H9 (cell line): ENCODE data around the gene TACC2. TPM values are rescaled to one million over a fixed set of nuclear protein-coding genes. Genes with fewer than 3 reads are reported as not detected.

ENCODE experiments used
- DNase-seq: peaks from one replicate; pipeline ENCODE4 v3.0.0-alpha.2; 2017
- H2AFZ ChIP-seq: one replicate; pipeline ENCODE4 v1.6.1; 2013; ENCODE audit warnings: mild to moderate bottlenecking, low read length, control low read depth, moderate library complexity
- H2AK5ac ChIP-seq: 2 replicates; pipeline ENCODE4 v1.6.1; 2013; ENCODE audit warnings: low read length, control low read depth, mixed read lengths; ENCODE audit not compliant: insufficient read length
- H2BK120ac ChIP-seq: one replicate; pipeline ENCODE4 v1.6.1; 2013; ENCODE audit warnings: low read depth, mild to moderate bottlenecking, low read length, control low read depth, inconsistent platforms; ENCODE audit not compliant: poor library complexity, severe bottlenecking
- H2BK12ac ChIP-seq: 2 replicates; pipeline ENCODE4 v1.6.1; 2013; ENCODE audit warnings: low read length, control low read depth, mixed read lengths, low read depth; ENCODE audit not compliant: insufficient read length
- H2BK15ac ChIP-seq: 2 replicates; pipeline ENCODE4 v1.6.1; 2013; ENCODE audit warnings: low read depth, low read length, control low read depth
- H2BK20ac ChIP-seq: one replicate; pipeline ENCODE4 v1.6.1; 2013; ENCODE audit warnings: low read depth, mild to moderate bottlenecking, low read length, control low read depth, inconsistent platforms; ENCODE audit not compliant: poor library complexity, severe bottlenecking
- H2BK5ac ChIP-seq: 2 replicates; pipeline ENCODE4 v1.6.1; 2013; ENCODE audit warnings: low read length, control low read depth, mixed read lengths; ENCODE audit not compliant: insufficient read length
- H3K14ac ChIP-seq: 2 replicates; pipeline ENCODE4 v1.6.1; 2013; ENCODE audit warnings: low read length, control low read depth; ENCODE audit not compliant: insufficient read depth
- H3K18ac ChIP-seq: 2 replicates; pipeline ENCODE4 v1.6.1; 2013; ENCODE audit warnings: low read depth, mild to moderate bottlenecking, mixed read lengths, low read length, control low read depth; ENCODE audit not compliant: insufficient read length
- H3K23ac ChIP-seq: 2 replicates; pipeline ENCODE4 v1.6.1; 2013; ENCODE audit warnings: low read length, control low read depth, mixed read lengths, low read depth; ENCODE audit not compliant: insufficient read length
- H3K23me2 ChIP-seq: 2 replicates; pipeline ENCODE4 v1.6.1; 2013; ENCODE audit warnings: low read depth, mild to moderate bottlenecking, mixed read lengths, low read length, control low read depth; ENCODE audit not compliant: insufficient read length, poor library complexity, severe bottlenecking
- H3K27ac ChIP-seq: 2 replicates; pipeline ENCODE4 v1.5.1; 2013; ENCODE audit warnings: low read length, control low read depth, mixed read lengths, low read depth; ENCODE audit not compliant: insufficient read length
- H3K27me3 ChIP-seq: 2 replicates; pipeline ENCODE4 v1.6.1; 2013; ENCODE audit warnings: low read length, control low read depth, inconsistent platforms; ENCODE audit not compliant: insufficient read depth
- H3K4ac ChIP-seq: 2 replicates; pipeline ENCODE4 v1.6.1; 2013; ENCODE audit warnings: low read depth, mild to moderate bottlenecking, control low read depth, inconsistent platforms, low read length, moderate library complexity
- H3K4me1 ChIP-seq: 2 replicates; pipeline ENCODE4 v1.6.1; 2013; ENCODE audit warnings: low read length, control low read depth, inconsistent platforms; ENCODE audit not compliant: insufficient read depth
- H3K4me2 ChIP-seq: 2 replicates; pipeline ENCODE4 v1.6.1; 2013; ENCODE audit warnings: low read length, control low read depth, mixed read lengths; ENCODE audit not compliant: insufficient read length, insufficient read depth
- H3K56ac ChIP-seq: 2 replicates; pipeline ENCODE4 v1.6.1; 2013; ENCODE audit warnings: low read depth, mild to moderate bottlenecking, mixed read lengths, low read length, control low read depth; ENCODE audit not compliant: insufficient read length
- H3K79me1 ChIP-seq: 2 replicates; pipeline ENCODE4 v1.6.1; 2013; ENCODE audit warnings: low read depth, mild to moderate bottlenecking, moderate library complexity, low read length, control low read depth, inconsistent platforms; ENCODE audit not compliant: insufficient read depth, poor library complexity, severe bottlenecking
- H3K79me2 ChIP-seq: 2 replicates; pipeline ENCODE4 v1.6.1; 2013; ENCODE audit warnings: low read length, control low read depth, inconsistent platforms; ENCODE audit not compliant: insufficient read depth
- H3K9ac ChIP-seq: 2 replicates; pipeline ENCODE4 v1.6.1; 2013; ENCODE audit warnings: low read length, control low read depth, mixed read lengths; ENCODE audit not compliant: insufficient read length; ENCODE audit errors: extremely low read depth
- H3K9me3 ChIP-seq: one replicate; pipeline ENCODE4 v1.6.1; 2013; ENCODE audit warnings: low read depth, low read length, inconsistent platforms; ENCODE audit not compliant: control insufficient read depth
- H3T11ph ChIP-seq: one replicate; pipeline ENCODE4 v1.6.1; 2013; ENCODE audit warnings: mild to moderate bottlenecking, low read length, control low read depth, inconsistent platforms
- H4K20me1 ChIP-seq: one replicate; pipeline ENCODE4 v1.6.1; 2013; ENCODE audit not compliant: control insufficient read depth, insufficient read length, insufficient read depth
- H4K5ac ChIP-seq: 2 replicates; pipeline ENCODE4 v1.6.1; 2013; ENCODE audit warnings: low read depth, mild to moderate bottlenecking, mixed read lengths, low read length, control low read depth; ENCODE audit not compliant: insufficient read length
- H4K8ac ChIP-seq: replicated peaks from 2 replicates; pipeline ENCODE4 v1.6.1; 2013; ENCODE audit warnings: low read length, control low read depth, mixed read lengths, low read depth; ENCODE audit not compliant: insufficient read length
- H4K91ac ChIP-seq: 2 replicates; pipeline ENCODE4 v1.6.1; 2013; ENCODE audit warnings: low read depth, mild to moderate bottlenecking, moderate library complexity, mixed read lengths, low read length, control low read depth; ENCODE audit not compliant: insufficient read length
- H3K27ac Mint-ChIP-seq, 3 experiments: 2 replicates in 2 of 3; 3 replicates in 1 of 3; pipeline ENCODE4 v1.8.0; 2020 to 2021; ENCODE audit warnings: mixed read lengths in 3 of 3, mild to moderate bottlenecking in 1 of 3, moderate library complexity in 1 of 3
- H3K27me3 Mint-ChIP-seq: 2 replicates; pipeline ENCODE4 v1.8.0; 2021; ENCODE audit warnings: low read depth, mild to moderate bottlenecking, moderate library complexity, mixed read lengths
- H3K36me3 Mint-ChIP-seq, 3 experiments: 2 replicates in 2 of 3; 3 replicates in 1 of 3; pipeline ENCODE4 v1.8.0; 2020 to 2021; ENCODE audit warnings: low read depth in 3 of 3, mixed read lengths in 3 of 3; ENCODE audit not compliant: insufficient read depth in 1 of 3
- H3K4me1 Mint-ChIP-seq, 2 experiments: 2 replicates each; pipeline ENCODE4 v1.8.0; 2020; ENCODE audit warnings: mixed read lengths in 2 of 2
- H3K4me3 Mint-ChIP-seq, 2 experiments: 2 replicates in 1 of 2; 3 replicates in 1 of 2; pipeline ENCODE4 v1.8.0; 2020 to 2021; ENCODE audit warnings: mild to moderate bottlenecking in 2 of 2, mixed read lengths in 2 of 2, moderate library complexity in 1 of 2
- H3K9me3 Mint-ChIP-seq, 2 experiments: 2 replicates in 1 of 2; 3 replicates in 1 of 2; pipeline ENCODE4 v1.8.0; 2020; ENCODE audit warnings: mild to moderate bottlenecking in 2 of 2, mixed read lengths in 2 of 2, moderate library complexity in 1 of 2
- CTCF ChIP-seq: fragments of 200-600 bp; sonication (generic); conservative IDR thresholded peaks from 3 replicates; pipeline ENCODE4 v1.8.0; 2021; ENCODE audit warnings: antibody characterized with exemption, mild to moderate bottlenecking
- WGBS: extraction: QIAGEN DNeasy Blood & Tissue Kit; methylation state at CpG from one replicate; pipeline ENCODE4 v1.1.7; 2013; ENCODE audit warnings: missing lambda C conversion rate, low lambda C conversion rate, mixed read lengths; ENCODE audit not compliant: insufficient read length; ENCODE audit errors: extremely low coverage; 5-methylcytosine and 5-hydroxymethylcytosine counted together
- total RNA-seq: library from RNA; stranded (reverse); gene quantifications from 2 replicates; pipeline ENCODE4 v1.2.1, GENCODE V29; 2021

The TACC2 gene
- total RNA-seq, 1 experiment from 2014 or later = 58.1 TPM

DNA sequence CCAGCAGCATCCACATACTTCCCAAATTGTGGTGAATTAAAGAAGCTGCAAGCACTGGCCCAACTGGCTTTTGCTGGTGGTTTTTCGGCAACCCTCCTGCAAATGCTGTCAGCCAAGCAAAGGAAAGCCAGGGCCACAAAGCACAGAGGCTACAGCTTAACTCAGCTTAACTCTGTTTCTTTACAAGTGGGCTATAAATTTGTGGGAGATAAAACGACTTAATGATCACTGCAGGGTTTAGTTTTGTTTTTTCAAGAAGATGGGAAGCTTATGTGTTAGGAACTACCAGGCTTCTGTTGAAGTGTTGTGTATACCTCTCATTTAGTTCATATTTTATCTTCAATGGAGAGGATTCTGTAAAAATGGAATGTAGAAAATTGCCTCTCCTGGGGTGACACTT lies 110.6 kb downstream of the TACC2 start:
- no peak overlapping the region for H3K4ac ChIP-seq
- no peak for TF ChIP-seq CTCF

More for the DNA sequence above, 110.6 kb downstream of the TACC2 start:
- no peak overlapping the region for H3K27ac Mint-ChIP-seq
- Histone ChIP-seq H2BK120ac (no peak overlapping the region), H3K79me1 (no peaks in the 10 kb centered on the region), H2BK15ac (no peak overlapping the region), H2BK12ac (no peak overlapping the region), H3T11ph (no peak overlapping the region), H4K5ac (no peak overlapping the region), H4K8ac (no peak overlapping the region), H3K4me2 (no peak overlapping the region), H4K20me1 (no peaks in the 10 kb centered on the region), H3K23ac (no peak overlapping the region), H3K4me1 (no peaks in the 10 kb centered on the region), H4K91ac (no peak overlapping the region), H2BK5ac (no peak overlapping the region), H3K14ac (no peak overlapping the region), H2AK5ac (no peak overlapping the region), H3K27me3 (no peaks in the 10 kb centered on the region), H3K27ac (no peak overlapping the region), H2AFZ (no peak overlapping the region), H3K9me3 (no peaks in the 10 kb centered on the region), H3K56ac (no peak overlapping the region), H3K9ac (no peak overlapping the region), H3K79me2 (no peaks in the 10 kb centered on the region), H3K23me2 (no peaks in the 10 kb centered on the region), H2BK20ac (no peak overlapping the region), H3K18ac (no peak overlapping the region)
- no peaks in the 10 kb centered on the region for H3K36me3 Mint-ChIP-seq
- H3K4me1 Mint-ChIP-seq = no peaks in the 10 kb centered on the region
- no peaks in the 10 kb centered on the region for H3K9me3 Mint-ChIP-seq
- WGBS = no CpG with 5 or more reads among the region's 2 CpGs
- H3K27me3 Mint-ChIP-seq = no peaks in the 10 kb centered on the region; the same call in 1 of the 2 replicates
- no peak overlapping the region for H3K4me3 Mint-ChIP-seq
- DNase-seq = no peak
